Mesenchymal stem cell (in vitro differentiated cells and primary cell): ENCODE measurements around the gene RBBP4.
"Not testable (repeated sequence)": the region's sequence is repeated elsewhere in the genome, so short reads cannot be mapped to it uniquely, and the experiment has no call there.

Source experiments
- DNase-seq: peaks from one replicate; pipeline ENCODE4 v3.0.0-alpha.2; 2013
- H2AFZ ChIP-seq: one replicate; pipeline ENCODE4 v1.6.1; 2013; ENCODE audit warnings: low read depth, mild to moderate bottlenecking, control low read depth, inconsistent platforms, low read length, moderate library complexity
- H2AK5ac ChIP-seq: 2 replicates; pipeline ENCODE4 v1.6.1; 2013; ENCODE audit warnings: low read length, moderate library complexity, mild to moderate bottlenecking, inconsistent platforms; ENCODE audit not compliant: severe bottlenecking
- H2BK120ac ChIP-seq: one replicate; pipeline ENCODE4 v1.6.1; 2013; ENCODE audit warnings: low read depth, mild to moderate bottlenecking, inconsistent platforms, low read length, moderate library complexity
- H2BK12ac ChIP-seq, 2 experiments: one replicate each; pipeline ENCODE4 v1.6.1; 2013; ENCODE audit warnings: inconsistent platforms in 2 of 2, low read length in 2 of 2, mild to moderate bottlenecking in 2 of 2, moderate library complexity in 2 of 2, control low read depth in 1 of 2
- H2BK15ac ChIP-seq: one replicate; pipeline ENCODE4 v1.6.1; 2013; ENCODE audit warnings: mild to moderate bottlenecking, low read depth, inconsistent platforms; ENCODE audit not compliant: poor library complexity, severe bottlenecking
- H2BK5ac ChIP-seq: 2 replicates; pipeline ENCODE4 v1.6.1; 2013; ENCODE audit warnings: low read depth, mild to moderate bottlenecking, low read length, control low read depth, inconsistent platforms; ENCODE audit not compliant: poor library complexity, severe bottlenecking
- H3K14ac ChIP-seq, 2 experiments: one replicate each; pipeline ENCODE4 v1.6.1; 2013; ENCODE audit warnings: inconsistent platforms in 2 of 2, low read length in 2 of 2, control low read depth in 1 of 2, mild to moderate bottlenecking in 1 of 2, moderate library complexity in 1 of 2
- H3K18ac ChIP-seq, 2 experiments: one replicate each; pipeline ENCODE4 v1.6.1; 2013; ENCODE audit warnings: inconsistent platforms in 2 of 2, low read length in 2 of 2, control low read depth in 1 of 2, low read depth in 1 of 2, mild to moderate bottlenecking in 1 of 2
- H3K23ac ChIP-seq, 2 experiments: one replicate each; pipeline ENCODE4 v1.6.1; 2013; ENCODE audit warnings: inconsistent platforms in 2 of 2, low read length in 2 of 2, mild to moderate bottlenecking in 2 of 2, moderate library complexity in 2 of 2, control low read depth in 1 of 2
- H3K27ac ChIP-seq: 2 replicates; pipeline ENCODE4 v1.5.1; 2013; ENCODE audit warnings: mild to moderate bottlenecking, moderate library complexity, low read length, control low read depth, inconsistent platforms; ENCODE audit not compliant: poor library complexity, severe bottlenecking
- H3K27me3 ChIP-seq, 2 experiments: 2 replicates each; pipeline versions ENCODE4 v1.6.1 to v1.7.0; 2013; ENCODE audit warnings: low read length in 2 of 2, mild to moderate bottlenecking in 2 of 2, moderate library complexity in 2 of 2, control low read depth in 1 of 2, inconsistent platforms in 1 of 2; ENCODE audit not compliant: control insufficient read depth in 1 of 2, insufficient read depth in 1 of 2
- H3K36me3 ChIP-seq, 2 experiments: 2 replicates each; pipeline versions ENCODE4 v1.6.1 to v1.7.0; 2013; ENCODE audit warnings: low read length in 2 of 2, control low read depth in 1 of 2, inconsistent platforms in 1 of 2, low read depth in 1 of 2, mild to moderate bottlenecking in 1 of 2; ENCODE audit not compliant: insufficient read depth in 2 of 2, control insufficient read depth in 1 of 2
- H3K4ac ChIP-seq, 2 experiments: one replicate each; pipeline ENCODE4 v1.6.1; 2013; ENCODE audit warnings: inconsistent platforms in 2 of 2, low read length in 2 of 2, mild to moderate bottlenecking in 2 of 2, moderate library complexity in 2 of 2, control low read depth in 1 of 2, low read depth in 1 of 2
- H3K4me1 ChIP-seq: 2 replicates; pipeline ENCODE4 v1.6.1; 2013; ENCODE audit warnings: low read depth, low read length, control low read depth; ENCODE audit not compliant: control insufficient read depth, insufficient read depth
- H3K4me2 ChIP-seq: 2 replicates; pipeline ENCODE4 v1.6.1; 2013; ENCODE audit warnings: low read length, mild to moderate bottlenecking, inconsistent platforms; ENCODE audit not compliant: poor library complexity, severe bottlenecking
- H3K4me3 ChIP-seq, 2 experiments: 2 replicates each; pipeline versions ENCODE4 v1.5.1 to v1.7.0; 2013; ENCODE audit warnings: low read length in 2 of 2, mild to moderate bottlenecking in 2 of 2, control low read depth in 1 of 2, low read depth in 1 of 2; ENCODE audit not compliant: insufficient read depth in 1 of 2
- H3K79me1 ChIP-seq: replicated peaks from 2 replicates; pipeline ENCODE4 v1.6.1; 2013; ENCODE audit warnings: mild to moderate bottlenecking, control low read depth, low read length, inconsistent platforms; ENCODE audit not compliant: poor library complexity, severe bottlenecking
- H3K9ac ChIP-seq: 2 replicates; pipeline ENCODE4 v1.7.0; 2013; ENCODE audit warnings: mild to moderate bottlenecking, low read length, moderate library complexity
- H3K9me3 ChIP-seq: 2 replicates; pipeline ENCODE4 v1.7.0; 2013; ENCODE audit warnings: mild to moderate bottlenecking, low read length; ENCODE audit not compliant: control insufficient read depth
- H4K8ac ChIP-seq: one replicate; pipeline ENCODE4 v1.6.1; 2013; ENCODE audit warnings: inconsistent platforms, mild to moderate bottlenecking, low read length, moderate library complexity
- H4K91ac ChIP-seq: one replicate; pipeline ENCODE4 v1.6.1; 2013; ENCODE audit warnings: mild to moderate bottlenecking, low read length, inconsistent platforms
- WGBS: methylation state at CpG from one replicate; pipeline ENCODE4 v1.1.7; 2013; ENCODE audit warnings: mixed read lengths; 5-methylcytosine and 5-hydroxymethylcytosine counted together

RBBP4 gene

GRCh38 chr1:32695098-32695904, 44.3 kb downstream of the RBBP4 start:
- H3K27me3 ChIP-seq, result no peaks in the 10 kb centered on the region
- H4K91ac ChIP-seq, result no peak overlapping the region
- H3K23ac ChIP-seq, result peak overlapping the region in 1 of 2 experiments; percentile 74
- H2BK15ac ChIP-seq, result no peak overlapping the region
- H3K9ac ChIP-seq, result peak overlapping the region; percentile 43
- H2BK5ac ChIP-seq, result no peak overlapping the region
- H3K9me3 ChIP-seq, result no peaks in the 10 kb centered on the region
- H3K4ac ChIP-seq, result peak overlapping the region in 1 of 2 experiments; percentile 40
- H2BK12ac ChIP-seq, result no peak overlapping the region
- 74% methylated on average over 17 of the region's 17 CpGs for WGBS
- peak overlapping the region in 1 of 2 experiments; percentile 3 for H3K4me3 ChIP-seq
- peak overlapping the region; percentile 39 for H2BK120ac ChIP-seq
- peak overlapping the region; percentile 30 for H3K27ac ChIP-seq
- peak; percentile 64 for DNase-seq
- H4K8ac ChIP-seq, result peak overlapping the region; percentile 0
- H2AFZ ChIP-seq, result no peak overlapping the region
- H2AK5ac ChIP-seq, result no peak overlapping the region
- no peak overlapping the region for H3K18ac ChIP-seq
- no peak overlapping the region for H3K14ac ChIP-seq
- peaks cover 17% of the 10 kb centered on the region for H3K4me1 ChIP-seq
- H3K36me3 ChIP-seq, result peaks cover 54% of the 10 kb centered on the region in 2 experiments
- H3K79me1 ChIP-seq, result peaks cover 8% of the 10 kb centered on the region
- H3K4me2 ChIP-seq, result no peak overlapping the region

- H3K18ac ChIP-seq, result no peak overlapping the region
- no peak overlapping the region for H3K4ac ChIP-seq
- no peak overlapping the region for H4K8ac ChIP-seq
- H2BK15ac ChIP-seq, result no peak overlapping the region
- peaks cover 17% of the 10 kb centered on the region for H3K4me1 ChIP-seq
- no peak overlapping the region for H3K27ac ChIP-seq
- no peaks in the 10 kb centered on the region for H3K27me3 ChIP-seq
- H2AFZ ChIP-seq, result no peak overlapping the region
- H4K91ac ChIP-seq, result no peak overlapping the region
- no peak overlapping the region for H2AK5ac ChIP-seq
- H3K9me3 ChIP-seq, result no peaks in the 10 kb centered on the region
- no peak overlapping the region for H2BK120ac ChIP-seq
- H2BK5ac ChIP-seq, result no peak overlapping the region
- DNase-seq, result no peak
- no peak overlapping the region for H3K14ac ChIP-seq
- H3K23ac ChIP-seq, result no peak overlapping the region
- no peak overlapping the region for H2BK12ac ChIP-seq
- H3K4me2 ChIP-seq, result no peak overlapping the region
- 85% methylated on average over 9 of the region's 9 CpGs for WGBS
- peaks cover 10% of the 10 kb centered on the region for H3K79me1 ChIP-seq
- H3K4me3 ChIP-seq, result no peak overlapping the region
- peak overlapping the region; percentile 43 for H3K9ac ChIP-seq
- H3K36me3 ChIP-seq, result peaks cover 47 to 54% of the 10 kb centered on the region in 2 experiments
Observed at GRCh38 chr1:32696041-32696440, 45.0 kb downstream of the RBBP4 start.

GRCh38 chr1:32696996-32697395, 46.0 kb downstream of the RBBP4 start:
- not testable (repeated sequence) for H3K18ac ChIP-seq, H3K4me3 ChIP-seq, H3K27me3 ChIP-seq, H3K23ac ChIP-seq, H4K8ac ChIP-seq, H2AK5ac ChIP-seq, H3K9ac ChIP-seq, H2BK5ac ChIP-seq, H2BK12ac ChIP-seq, H3K79me1 ChIP-seq, H3K14ac ChIP-seq, H2BK15ac ChIP-seq, H2BK120ac ChIP-seq, H2AFZ ChIP-seq, H4K91ac ChIP-seq, DNase-seq, H3K4me2 ChIP-seq, H3K4ac ChIP-seq, H3K27ac ChIP-seq, H3K9me3 ChIP-seq
- Histone ChIP-seq H3K36me3 (peaks cover 42 to 46% of the 10 kb centered on the region in 2 experiments), H3K4me1 (peaks cover 24% of the 10 kb centered on the region)
- 96% methylated on average over 8 of the region's 8 CpGs for WGBS

- peak; percentile 49 for DNase-seq
- Histone ChIP-seq H3K27ac (peak overlapping the region; percentile 85), H3K23ac (no peak overlapping the region), H3K4me2 (peak overlapping the region; percentile 93), H4K91ac (peak overlapping the region; percentile 85), H3K9me3 (no peaks in the 10 kb centered on the region), H3K4me3 (peak overlapping the region; percentile 75 to 98), H3K4ac (peak overlapping the region; percentile 26 to 84), H3K36me3 (peaks cover 7 to 8% of the 10 kb centered on the region in 2 experiments), H2BK15ac (peak overlapping the region; percentile 80), H3K18ac (peak overlapping the region; percentile 42 to 91), H4K8ac (peak overlapping the region; percentile 61), H2BK120ac (peak overlapping the region; percentile 1), H2BK12ac (peak overlapping the region; percentile 40 to 79), H2BK5ac (no peak overlapping the region), H3K79me1 (peaks cover 5% of the 10 kb centered on the region), H3K27me3 (no peaks in the 10 kb centered on the region), H3K4me1 (peaks cover 25% of the 10 kb centered on the region), H3K9ac (peak overlapping the region; percentile 93), H3K14ac (no peak overlapping the region), H2AFZ (no peak overlapping the region), H2AK5ac (no peak overlapping the region)
- WGBS, result 59% methylated on average over 6 of the region's 6 CpGs
Observed at GRCh38 chr1:32701421-32701911, 50.5 kb downstream of the RBBP4 start.
